Spleen (tissue), 11 donors: ENCODE results near the gene FOXP1. TPM values are rescaled to one million over a fixed set of nuclear protein-coding genes. Genes with fewer than 3 reads are reported as not detected.
A peak's percentile ranks its signal among the peaks of the same experiment; 100 is the strongest.

ENCODE experiments used
- DNase-seq: peaks from one replicate; pipeline ENCODE4 v3.0.0-alpha.2; 2020
- H3K27ac ChIP-seq, 8 donors: fragments of 200-600 bp; sonication (generic) in 7 of 8; 1 replicate in 4 of 8; 2 replicates in 4 of 8; pipeline versions ENCODE4 v1.5.0 to v1.8.0; 2016 to 2021; ENCODE audit warnings: inconsistent platforms in 4 of 8, mild to moderate bottlenecking in 4 of 8, moderate library complexity in 1 of 8
- H3K27me3 ChIP-seq, 7 donors: fragments of 200-600 bp; sonication (generic) in 6 of 7; replicated peaks in 1 of 7; 1 replicate in 4 of 7; 2 replicates in 3 of 7; pipeline versions ENCODE4 v1.5.0 to v1.8.0; 2016 to 2021; ENCODE audit warnings: inconsistent platforms in 3 of 7, mild to moderate bottlenecking in 1 of 7
- H3K36me3 ChIP-seq, 6 donors: fragments of 200-600 bp; sonication (generic) in 5 of 6; 1 replicate in 4 of 6; 2 replicates in 2 of 6; pipeline versions ENCODE4 v1.5.0 to v1.8.0; 2016 to 2021; ENCODE audit warnings: inconsistent platforms in 2 of 6
- H3K4me1 ChIP-seq, 6 donors: fragments of 200-600 bp; sonication (generic) in 5 of 6; 1 replicate in 3 of 6; 2 replicates in 3 of 6; pipeline versions ENCODE4 v1.5.0 to v1.8.0; 2016 to 2021; ENCODE audit warnings: inconsistent platforms in 3 of 6
- H3K4me3 ChIP-seq, 8 donors: fragments of 200-600 bp; sonication (generic) in 7 of 8; 1 replicate in 4 of 8; 2 replicates in 4 of 8; pipeline versions ENCODE4 v1.5.0 to v1.8.0; 2016 to 2021; ENCODE audit warnings: inconsistent platforms in 4 of 8, mild to moderate bottlenecking in 4 of 8, moderate library complexity in 2 of 8
- H3K9me3 ChIP-seq, 8 donors: fragments of 200-600 bp; sonication (generic) in 7 of 8; 1 replicate in 4 of 8; 2 replicates in 4 of 8; pipeline versions ENCODE4 v1.5.0 to v1.8.0; 2016 to 2021; ENCODE audit warnings: inconsistent platforms in 4 of 8
- CTCF ChIP-seq, 11 experiments: fragments of 200-600 bp in 7 of 11; fragments of 450-650 bp in 4 of 11; sonication (generic) in 4 of 11; IDR thresholded peaks in 8 of 11; conservative IDR thresholded peaks in 3 of 11; 1 replicate in 7 of 11; 2 replicates in 4 of 11; pipeline versions ENCODE4 v1.4.0 to v1.8.0; 2016 to 2021; ENCODE audit warnings: antibody characterized with exemption in 11 of 11, inconsistent platforms in 4 of 11, mild to moderate bottlenecking in 1 of 11
- POLR2A ChIP-seq, 3 donors: fragments of 450-650 bp; IDR thresholded peaks; one replicate each; pipeline ENCODE4 v1.5.1; 2017; ENCODE audit warnings: antibody characterized with exemption in 3 of 3, mild to moderate bottlenecking in 1 of 3
- POLR2AphosphoS5 ChIP-seq, 3 donors: sonication (generic); formaldehyde crosslinking; IDR thresholded peaks; one replicate each; pipeline ENCODE4 v1.5.1; 2017; ENCODE audit warnings: antibody characterized with exemption in 3 of 3
- WGBS, 5 donors: extraction: QIAGEN DNeasy Blood & Tissue Kit in 3 of 5; methylation state at CpG; one replicate each; pipeline versions ENCODE4 v1.1.5 to v1.1.7; 2013 to 2018; 5-methylcytosine and 5-hydroxymethylcytosine counted together
- intact Hi-C: fragments of 100-400 bp; cut with DNase I; formaldehyde crosslinking; loops from one replicate; pipeline ENCODE4 v1.15.0; 2023; ENCODE audit warnings: low total_unique reads
- polyA plus RNA-seq, 3 donors: library from polyadenylated mRNA; stranded (reverse); fragments of 200-250 nt; gene quantifications; one replicate each; pipeline ENCODE4 v1.2.1, GENCODE V29; 2013
- total RNA-seq, 7 donors: library from RNA; depleted of rRNA in 3 of 7; stranded (reverse); fragments of >200 nt in 3 of 7; fragmentation: NEBNext Ultra II Directional in 4 of 7; extraction: Animal tissue kit (Norgen Biotek cat#: 25700) in 4 of 7; gene quantifications; one replicate each; pipeline versions ENCODE4 v1.1.0 to v1.2.1, GENCODE V29; 2016 to 2021
- donor health status: healthy with polysubstance abuse.
- donor health status: DM: no; HTN: no; CAD: no; lungs with moderate emphysema.
- donor health status: DM: no; HTN: no; CAD: no.
- donor health status: Bipolar disorder and iron deficiency.
- donor health status: healthy.
- donor health status: DM: no; HTN: no; CAD: no.
- donor health status: DM: yes; HTN: yes; CAD: no.

FOXP1 gene
- total and polyA plus RNA-seq, 10 donors: 11.1 to 202 (median 153) TPM

- no peak for DNase-seq
- Histone ChIP-seq H3K36me3 (no peaks in the 10 kb centered on the region), H3K9me3 (no peaks in the 10 kb centered on the region), H3K27ac (peak overlapping the region; percentile 82 to 95 (median 92)), H3K4me1 (peaks cover 44 to 93% (median 74%) of the 10 kb centered on the region in 6 donors), H3K27me3 (no peaks in the 10 kb centered on the region), H3K4me3 (peak overlapping the region; percentile 49 to 79 (median 64))
- TF ChIP-seq POLR2AphosphoS5 (IDR thresholded peaks at IDR 0.05) (no peak), POLR2A (IDR thresholded peaks at IDR 0.05) (no peak)
- intact Hi-C loops: no loop called here
- 9 to 18% (median 17%) methylated on average over 6 of the region's 6 CpGs for WGBS, 5 donors
Measured at GRCh38 chr3:71062952-71063772, 520.4 kb downstream of the FOXP1 start.

- TF ChIP-seq POLR2AphosphoS5 (IDR thresholded peaks at IDR 0.05): no peak
- TF ChIP-seq CTCF (IDR thresholded peaks at IDR 0.05 in 8 of 11, conservative IDR thresholded peaks at IDR 0.05 in 3 of 11): no peak
- no peak for TF ChIP-seq POLR2A (IDR thresholded peaks at IDR 0.05)
- H3K4me1 ChIP-seq: peaks cover 48 to 93% (median 75%) of the 10 kb centered on the region in 6 donors
- H3K27ac ChIP-seq: peak overlapping the region; percentile 82 to 95 (median 92)
- intact Hi-C loops: no loop called here
- DNase-seq: no peak
- H3K36me3 ChIP-seq: no peaks in the 10 kb centered on the region
- WGBS, 5 donors: 39 to 46% (median 41%) methylated on average over 14 of the region's 14 CpGs
- no peaks in the 10 kb centered on the region for H3K9me3 ChIP-seq
- H3K27me3 ChIP-seq: no peaks in the 10 kb centered on the region
- H3K4me3 ChIP-seq: peak overlapping the region; percentile 49 to 79 (median 64)
Measured at GRCh38 chr3:71062037-71062932, 521.2 kb downstream of the FOXP1 start.

GRCh38 chr3:71061581-71061980 is 521.9 kb downstream of the FOXP1 start:
- no peaks in the 10 kb centered on the region for H3K9me3 ChIP-seq
- no peaks in the 10 kb centered on the region for H3K36me3 ChIP-seq
- no peaks in the 10 kb centered on the region for H3K27me3 ChIP-seq
- TF ChIP-seq POLR2A (IDR thresholded peaks at IDR 0.05) (no peak), CTCF (IDR thresholded peaks at IDR 0.05 in 8 of 11, conservative IDR thresholded peaks at IDR 0.05 in 3 of 11) (no peak), POLR2AphosphoS5 (IDR thresholded peaks at IDR 0.05) (no peak)
- no peak overlapping the region for H3K4me3 ChIP-seq
- no peak for DNase-seq
- WGBS, 5 donors: 61 to 78% (median 66%) methylated on average over 3 of the region's 3 CpGs
- intact Hi-C loops: no loop called here
- peak overlapping the region in 4 of 8 donors; percentile 89 to 95 (median 94) for H3K27ac ChIP-seq
- H3K4me1 ChIP-seq: peaks cover 41 to 93% (median 73%) of the 10 kb centered on the region in 6 donors

GRCh38 chr3:71061037-71061436 is 522.5 kb downstream of the FOXP1 start:
- Histone ChIP-seq H3K4me1 (peaks cover 36 to 93% (median 71%) of the 10 kb centered on the region in 6 donors), H3K27me3 (no peaks in the 10 kb centered on the region), H3K36me3 (no peaks in the 10 kb centered on the region), H3K27ac (peak overlapping the region in 3 of 8 donors; percentile 24 to 95 (median 32)), H3K9me3 (no peaks in the 10 kb centered on the region), H3K4me3 (no peak overlapping the region)
- no peak for TF ChIP-seq CTCF (IDR thresholded peaks at IDR 0.05 in 8 of 11, conservative IDR thresholded peaks at IDR 0.05 in 3 of 11)
- no peak for TF ChIP-seq POLR2AphosphoS5 (IDR thresholded peaks at IDR 0.05)
- no peak for TF ChIP-seq POLR2A (IDR thresholded peaks at IDR 0.05)
- DNase-seq: no peak
- intact Hi-C loops: no loop called here
- 80 to 87% (median 85%) methylated on average over 4 of the region's 4 CpGs for WGBS, 5 donors
